GM12878 (cell line): ENCODE measurements around the gene MCHR1. TPM values are rescaled to one million over a fixed set of nuclear protein-coding genes. Genes with fewer than 3 reads are reported as not detected.
"Not testable (repeated sequence)": the region's sequence is repeated elsewhere in the genome, so short reads cannot be mapped to it uniquely, and the experiment has no call there.

Source experiments
- ATAC-seq: fragments of 200-7000 bp; cut with Tn5 transposase; 3 replicates; pipeline ENCODE4 v1.9.1; 2020; ENCODE audit warnings: mild to moderate bottlenecking, moderate library complexity
- BruUV-seq: library from RNA; stranded (reverse); fragments of 400-500 nt; replicated peaks from 2 replicates; lab custom pipeline; 2021; lab: Mats Ljungman, UMichigan
- CTCF ChIA-PET: fragments of 300-600 bp; sonication (Branson Sonifier 250); formaldehyde crosslinking; extraction: SDS; loops from one replicate; lab custom pipeline; 2021; ENCODE audit warnings: inconsistent platforms; lab: Yijun Ruan, JAX
- POLR2A ChIA-PET: fragments of 350-600 bp; formaldehyde crosslinking; extraction: SDS; loops from one replicate; lab custom pipeline; 2021; ENCODE audit warnings: inconsistent platforms; lab: Charles Lee
- RAD21 ChIA-PET: fragments of 300-600 bp; sonication (Branson Sonifier 250); formaldehyde crosslinking; loops from one replicate; lab custom pipeline; 2023; ENCODE audit warnings: antibody characterized with exemption; ENCODE audit not compliant: unreplicated experiment; lab: Charles Lee
- SMC1A ChIA-PET: fragments of 300-600 bp; sonication (Branson Sonifier 250); formaldehyde crosslinking; loops from one replicate; lab custom pipeline; 2023; ENCODE audit not compliant: unreplicated experiment, uncharacterized antibody; lab: Charles Lee
- DNase-seq: peaks from one replicate; pipeline ENCODE4 v3.0.0-alpha.2; 2011; ENCODE audit warnings: low read depth, low spot score
- FAIRE-seq: peaks from 3 replicates; lab custom pipeline; 2011; peaks lifted over from hg19 to GRCh38; lab: Jason Lieb, UNC
- H2AFZ ChIP-seq: 2 replicates; pipeline ENCODE4 v1.6.0; 2011; ENCODE audit warnings: low read depth, low read length, control low read depth; ENCODE audit not compliant: control insufficient read depth
- H3K27ac ChIP-seq: 2 replicates; pipeline ENCODE4 v1.5.1; 2011; ENCODE audit warnings: control low read depth; ENCODE audit not compliant: control insufficient read depth, insufficient read depth
- H3K27me3 ChIP-seq, 2 experiments: replicated peaks in 1 of 2; 2 replicates each; pipeline versions ENCODE4 v1.6.0 to v1.6.1; 2011; ENCODE audit warnings: low read length in 1 of 2; ENCODE audit not compliant: control insufficient read depth in 2 of 2, insufficient read depth in 2 of 2
- H3K36me3 ChIP-seq, 2 experiments: 2 replicates each; pipeline ENCODE4 v1.5.1; 2011; ENCODE audit warnings: low read length in 1 of 2; ENCODE audit not compliant: control insufficient read depth in 2 of 2, insufficient read depth in 2 of 2
- H3K4me1 ChIP-seq: 2 replicates; pipeline ENCODE4 v1.6.1; 2011; ENCODE audit warnings: mild to moderate bottlenecking, low read length, moderate library complexity, mixed read lengths; ENCODE audit not compliant: control insufficient read depth, insufficient read depth
- H3K4me2 ChIP-seq: 2 replicates; pipeline ENCODE4 v1.6.0; 2011; ENCODE audit warnings: control low read depth; ENCODE audit not compliant: control insufficient read depth, insufficient read depth
- H3K4me3 ChIP-seq: fragments of 200-600 bp; sonication (generic); 2 replicates; pipeline ENCODE4 v1.5.1; 2016
- H3K79me2 ChIP-seq: 2 replicates; pipeline ENCODE4 v1.6.0; 2011; ENCODE audit warnings: low read length; ENCODE audit not compliant: control insufficient read depth, insufficient read depth
- H3K9ac ChIP-seq: 2 replicates; pipeline ENCODE4 v1.8.0; 2011; ENCODE audit warnings: low read length, control low read depth, mixed read lengths; ENCODE audit not compliant: control insufficient read depth, insufficient read depth
- H3K9me3 ChIP-seq: replicated peaks from 3 replicates; pipeline ENCODE4 v1.5.1; 2011; ENCODE audit warnings: mild to moderate bottlenecking, low read length; ENCODE audit not compliant: control insufficient read depth, insufficient read depth
- H4K20me1 ChIP-seq: 2 replicates; pipeline ENCODE4 v1.6.0; 2011; ENCODE audit not compliant: control insufficient read depth, insufficient read depth
- IKZF1 ChIP-seq: fragments of 450-650 bp; conservative IDR thresholded peaks from 2 replicates; pipeline ENCODE4 v1.6.1; 2017; ENCODE audit warnings: antibody characterized with exemption, mild to moderate bottlenecking
- NRF1 ChIP-seq: conservative IDR thresholded peaks from 2 replicates; pipeline ENCODE4 v1.6.1; 2011; ENCODE audit warnings: mild to moderate bottlenecking, low read depth, low read length, improper control_type of control experiment
- SMC3 ChIP-seq: IDR thresholded peaks from 2 replicates; pipeline ENCODE4 v1.6.1; 2011; ENCODE audit warnings: low read length, improper control_type of control experiment, borderline replicate concordance
- TARDBP ChIP-seq: IDR thresholded peaks from 2 replicates; pipeline ENCODE4 v1.6.1; 2016; ENCODE audit warnings: borderline replicate concordance
- WGBS: methylation state at CpG from one replicate; pipeline ENCODE4 v1.1.6; 2016; ENCODE audit warnings: low lambda C conversion rate; ENCODE audit not compliant: insufficient replicate concordance, insufficient coverage; ENCODE audit errors: missing lambda C conversion rate; 5-methylcytosine and 5-hydroxymethylcytosine counted together
- in situ Hi-C: fragments of 300-500 bp; cut with MboI; formaldehyde crosslinking; loops from 9 replicates; pipeline ENCODE4 v1.14.3; 2018; ENCODE audit warnings: mixed read lengths
- intact Hi-C: fragments of 100-400 bp; cut with micrococcal nuclease; formaldehyde crosslinking; loops from one replicate; pipeline ENCODE4 v1.14.2; 2022; ENCODE audit not compliant: unreplicated experiment
- polyA plus RNA-seq, 11 experiments: library from polyadenylated mRNA; depleted of rRNA in 4 of 11; unstranded in 6 of 11; stranded (reverse) in 5 of 11; fragments of >200 nt; fragmentation: Nextera tagmentation in 4 of 11; fragmentation: Illumina TruSeq in 1 of 11; extraction: Ambion mirVana in 4 of 11; extraction: Trizol in 1 of 11; gene quantifications; 1 replicate in 1 of 11; 2 replicates in 10 of 11; pipeline versions ENCODE4 v1.2.1 to v1.2.3, GENCODE V29; 2011 to 2016; ENCODE audit warnings: inconsistent platforms in 2 of 11, missing spikeins in 2 of 11, low read depth in 1 of 11
- total RNA-seq, 4 experiments: library from RNA; depleted of rRNA in 3 of 4; stranded (reverse); fragments of >200 nt in 3 of 4; fragmentation: Illumina TruSeq in 1 of 4; extraction: Trizol in 1 of 4; gene quantifications; 2 replicates each; pipeline versions ENCODE4 v1.2.1 to v1.2.3, GENCODE V29; 2013 to 2021

Gene MCHR1
- total and polyA plus RNA-seq, 10 of the 15 experiments (the other 5 are each of a cell fraction or from before 2014, with no cell fraction given) = not detected

- CTCF ChIA-PET = interaction anchor here (1.5 kb wide), 1 partner anchor 179 kb away, joined by 4 read pairs; no protein-coding TSS in a partner anchor
- WGBS = 64% methylated on average over 3 of the region's 6 CpGs
- POLR2A ChIA-PET, ATAC-seq, BruUV-seq, H3K27me3 ChIP-seq, SMC1A ChIA-PET, H3K4me2 ChIP-seq, H2AFZ ChIP-seq, H3K4me1 ChIP-seq, H3K36me3 ChIP-seq, intact Hi-C loops, H3K4me3 ChIP-seq, H3K9ac ChIP-seq, DNase-seq, FAIRE-seq, H3K79me2 ChIP-seq, H4K20me1 ChIP-seq, H3K27ac ChIP-seq, in situ Hi-C loops, H3K9me3 ChIP-seq: not testable (repeated sequence)
- RAD21 ChIA-PET = interaction anchor here (0.7 kb wide), 1 partner anchor 254 kb away, joined by 4 read pairs; no protein-coding TSS in a partner anchor
Measured at GRCh38 chr22:40720156-40720537, 40.9 kb downstream of the MCHR1 start.

DNA sequence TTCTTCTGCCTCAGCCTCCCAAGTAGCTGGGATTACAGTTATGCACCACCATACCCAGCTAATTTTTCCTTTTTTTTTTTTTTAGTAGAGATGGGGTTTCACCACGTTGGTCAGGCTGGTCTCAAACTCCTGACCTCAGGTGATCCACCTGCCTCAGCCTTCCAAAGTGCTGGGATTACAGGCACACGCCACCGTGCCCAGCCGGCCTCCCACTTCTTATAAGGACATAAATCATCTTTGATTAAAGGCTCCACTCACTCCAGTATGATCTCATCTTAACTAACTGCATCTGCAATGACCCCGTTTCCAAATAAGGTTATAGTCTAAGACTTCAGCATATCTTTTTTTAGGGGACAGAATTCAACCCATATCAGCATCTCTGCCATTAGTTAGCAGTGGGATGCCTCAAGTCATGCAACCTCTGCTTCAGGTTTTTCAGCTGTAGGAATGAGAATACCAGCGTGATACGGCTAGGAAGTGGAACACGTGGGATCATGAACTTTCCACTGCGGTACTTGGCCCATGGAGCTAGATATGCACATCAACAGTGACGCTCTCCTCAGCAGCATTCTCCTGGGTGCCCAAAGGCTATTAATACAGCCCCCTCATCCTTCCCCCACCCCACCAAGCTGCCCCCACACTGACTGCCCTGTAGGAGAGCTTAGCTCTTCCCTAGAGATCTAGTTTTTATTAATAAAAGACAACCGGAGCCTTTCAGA lies 41.4 kb downstream of the MCHR1 start:
- ChIA-PET RAD21 (interaction anchor here (0.5 kb wide), 1 partner anchor 517 kb away, joined by 3 read pairs; no protein-coding TSS in a partner anchor), SMC1A (interaction anchor here (0.8 to 1.7 kb wide), 2 partner anchors 13 to 178 kb away, joined by 3 read pairs; no protein-coding TSS in a partner anchor), POLR2A (no interaction called here), CTCF (interaction anchor here (1.5 kb wide), 1 partner anchor 178 kb away, joined by 4 read pairs; no protein-coding TSS in a partner anchor)
- no peak overlapping the region for H2AFZ ChIP-seq
- H4K20me1 ChIP-seq = no peaks in the 10 kb centered on the region
- DNase-seq = no peak
- BruUV-seq = no TSS peak
- H3K27ac ChIP-seq = no peak overlapping the region
- no peaks in the 10 kb centered on the region for H3K36me3 ChIP-seq
- no peaks in the 10 kb centered on the region for H3K27me3 ChIP-seq
- WGBS = 79% methylated on average over 10 of the region's 11 CpGs
- intact Hi-C loops = no loop called here
- no peak overlapping the region for H3K4me3 ChIP-seq
- in situ Hi-C loops = no loop called here
- H3K79me2 ChIP-seq = no peaks in the 10 kb centered on the region
- no peak for ATAC-seq
- no peak overlapping the region for H3K4me2 ChIP-seq
- no peaks in the 10 kb centered on the region for H3K4me1 ChIP-seq
- no peaks in the 10 kb centered on the region for H3K9me3 ChIP-seq
- no peak overlapping the region for H3K9ac ChIP-seq
- no peak for TF ChIP-seq SMC3
- TF ChIP-seq IKZF1 = no peak
- TF ChIP-seq TARDBP = no peak
- no peak for TF ChIP-seq NRF1
- no peak for FAIRE-seq
